GM18519 (cell line): Measurements from ENCODE around the gene TIGAR.

Source experiments
- ATAC-seq: cut with Tn5 transposase; IDR thresholded peaks from one replicate; pipeline ENCODE4 v1.9.1; 2021; ENCODE audit warnings: mild to moderate bottlenecking, moderate library complexity; ENCODE audit not compliant: unreplicated experiment, low FRiP score

The TIGAR gene

DNA sequence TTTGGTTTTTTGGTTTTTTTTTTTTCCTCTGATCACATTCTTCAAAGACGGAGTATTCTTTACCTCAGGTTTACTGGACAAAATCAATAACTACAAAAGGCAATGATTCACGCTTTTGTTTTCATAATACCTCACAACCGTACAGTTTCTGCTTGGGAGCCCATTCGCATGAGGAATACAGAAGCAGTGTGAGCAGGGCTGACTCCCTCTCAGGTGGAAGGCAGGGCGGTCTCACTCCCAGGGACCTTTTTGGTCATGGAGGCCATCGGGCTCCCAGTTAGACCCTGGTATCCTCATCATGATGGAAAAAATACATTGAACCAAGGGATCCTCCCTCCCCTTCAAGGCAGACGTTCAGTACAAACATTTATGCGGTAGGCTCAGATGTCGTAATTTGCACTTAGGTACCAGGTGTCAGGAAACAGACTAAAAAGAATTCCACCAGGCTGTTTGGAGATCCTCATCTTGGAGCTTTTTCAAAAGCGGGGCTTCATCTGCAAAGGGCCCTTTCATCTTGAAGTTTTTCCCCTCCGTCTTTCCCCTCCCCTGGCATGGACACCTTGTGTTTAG, 19.0 kb upstream of the TIGAR start:
- ATAC-seq, result no peak

DNA sequence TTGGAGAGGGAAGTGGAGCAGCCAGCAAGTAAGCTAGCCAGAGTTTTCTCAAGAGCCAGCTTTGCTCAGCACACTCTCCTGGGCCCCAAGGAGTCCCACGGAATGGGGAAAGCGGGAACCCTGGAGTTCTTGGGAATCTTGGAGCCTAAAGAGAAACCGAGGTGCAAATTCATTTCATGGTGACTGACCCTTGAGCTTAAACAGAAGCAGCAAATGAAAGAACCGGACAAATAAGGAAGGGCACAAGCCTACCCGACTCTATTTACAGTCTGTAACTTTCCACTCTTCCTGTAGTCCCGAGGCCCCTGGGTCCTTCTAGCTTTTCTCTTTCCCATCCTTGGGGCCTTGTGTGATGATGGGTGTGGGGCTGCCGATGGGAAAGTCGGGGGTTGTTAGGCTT, 18.1 kb upstream of the TIGAR start:
- ATAC-seq, result no peak

DNA sequence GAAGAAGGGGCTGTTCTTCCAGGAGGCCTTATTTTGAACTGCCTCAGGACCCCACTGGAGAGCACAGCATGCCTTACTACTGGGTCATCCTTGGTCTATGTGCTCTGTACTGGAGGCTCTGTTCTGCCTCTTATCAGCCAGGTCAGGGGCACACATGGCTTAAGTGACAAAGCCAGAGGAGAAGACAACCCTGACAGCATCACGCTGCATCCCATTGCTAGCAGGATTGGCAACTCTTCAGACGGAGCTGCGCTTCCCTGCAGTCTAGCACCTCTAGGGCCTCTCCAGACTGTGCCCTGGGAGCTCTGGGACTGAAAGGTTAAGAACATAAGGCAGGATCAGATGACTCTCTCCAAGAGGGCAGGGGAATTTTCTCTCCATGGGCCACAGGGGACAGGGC, 17.3 kb upstream of the TIGAR start:
- ATAC-seq, result no peak

DNA sequence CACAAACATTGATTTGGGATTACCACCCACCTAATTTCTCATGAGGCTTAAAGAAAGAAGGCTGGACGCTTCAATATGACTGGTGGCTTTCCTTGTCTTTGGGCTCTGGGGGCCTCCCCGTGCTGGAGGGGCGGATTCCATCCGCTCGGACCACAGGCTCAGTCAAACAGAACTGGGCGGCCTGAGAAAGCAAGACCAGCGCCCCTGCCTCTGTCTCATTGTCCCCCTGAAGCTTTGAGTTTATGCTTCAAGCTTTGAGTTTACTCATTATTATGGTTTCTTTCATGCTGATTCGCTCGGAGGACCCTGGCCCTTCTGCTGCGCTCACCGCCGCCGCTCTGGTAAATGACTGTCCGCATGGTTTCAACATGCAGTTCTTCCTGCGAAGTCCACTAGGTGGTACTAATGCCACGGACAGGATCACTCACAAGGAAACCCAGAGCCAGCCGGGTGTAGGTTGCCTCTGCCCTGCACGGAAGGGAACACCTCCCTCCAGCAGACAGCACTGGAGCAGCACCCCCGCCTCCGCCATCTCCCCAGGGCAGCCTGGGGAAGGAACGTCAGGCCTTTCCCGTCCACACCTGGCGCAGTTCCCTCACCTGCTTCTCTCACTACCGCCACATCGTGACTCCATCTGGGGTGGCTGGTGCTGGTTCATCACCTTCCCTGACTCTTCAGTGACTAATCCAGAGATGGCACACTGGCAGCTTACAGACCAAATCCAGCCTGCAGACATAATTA, 13.2 kb upstream of the TIGAR start:
- no peak for ATAC-seq

DNA sequence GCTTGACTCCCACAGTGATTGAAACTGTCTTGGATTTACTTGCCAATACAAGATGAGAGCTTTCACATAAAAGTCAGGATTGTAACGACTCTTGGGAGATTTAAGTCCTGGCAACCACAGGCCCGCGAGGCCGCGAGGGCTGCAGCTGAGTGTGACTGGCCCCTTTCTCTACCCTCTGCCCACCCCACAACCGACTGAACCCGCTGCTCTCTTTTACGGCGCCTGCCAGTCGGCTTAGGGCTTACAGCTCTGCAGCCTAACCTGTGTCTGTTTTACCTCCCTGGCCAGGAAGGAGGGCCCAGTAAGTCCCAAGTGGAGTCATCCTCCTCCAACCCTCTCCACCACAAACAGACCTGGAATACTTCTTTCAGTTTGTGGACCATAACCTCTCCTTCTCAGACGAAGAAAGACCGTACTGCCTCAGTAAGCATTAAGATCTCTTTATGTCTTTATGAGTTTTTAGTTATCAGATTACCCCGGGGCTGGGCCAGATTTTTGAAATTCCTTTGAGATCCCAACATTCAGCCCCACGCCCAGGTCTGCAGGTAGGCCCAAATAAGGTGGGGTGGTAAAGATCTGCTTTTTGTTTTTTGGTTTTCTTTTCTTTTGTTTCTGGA, 12.6 kb upstream of the TIGAR start:
- ATAC-seq, result no peak

DNA sequence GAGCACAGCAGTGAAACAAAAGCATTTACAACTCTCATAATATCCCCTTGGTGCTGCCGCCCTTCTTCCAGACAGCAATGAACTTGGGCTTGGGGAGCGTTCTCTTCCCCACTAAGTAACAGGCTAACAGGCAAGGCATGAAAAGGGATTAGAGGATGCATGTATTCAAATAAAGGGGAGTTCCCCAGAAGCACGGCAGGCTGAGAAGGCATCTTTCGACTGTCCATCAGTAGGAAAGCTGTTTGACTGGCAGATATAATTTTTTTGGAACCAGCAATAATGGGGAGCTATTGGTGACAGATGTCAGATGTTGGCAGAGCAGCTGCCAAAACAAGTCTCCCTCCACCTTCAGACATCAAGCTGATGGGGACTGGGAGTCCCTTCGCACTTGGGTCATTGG, 9.2 kb upstream of the TIGAR start:
- ATAC-seq, result no peak

DNA sequence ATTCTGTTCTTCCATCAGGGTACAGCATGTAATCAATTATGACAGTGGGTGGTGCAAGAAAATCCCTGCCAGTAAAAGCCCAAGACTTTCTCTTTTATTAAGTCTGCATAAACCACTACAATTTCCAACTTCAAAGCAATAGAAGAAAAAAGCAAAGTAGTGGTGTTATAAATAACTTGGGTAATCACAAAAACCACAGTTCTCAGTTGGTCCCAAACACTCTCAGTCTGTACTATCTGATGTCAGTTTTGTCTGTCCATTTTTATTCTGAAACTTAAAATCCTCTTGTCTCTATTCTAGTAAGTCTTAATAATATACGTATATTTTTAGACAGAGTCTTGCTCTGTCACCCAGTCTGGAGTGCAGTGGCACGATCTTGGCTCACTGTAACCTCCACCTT, 8.8 kb upstream of the TIGAR start:
- no peak for ATAC-seq

DNA sequence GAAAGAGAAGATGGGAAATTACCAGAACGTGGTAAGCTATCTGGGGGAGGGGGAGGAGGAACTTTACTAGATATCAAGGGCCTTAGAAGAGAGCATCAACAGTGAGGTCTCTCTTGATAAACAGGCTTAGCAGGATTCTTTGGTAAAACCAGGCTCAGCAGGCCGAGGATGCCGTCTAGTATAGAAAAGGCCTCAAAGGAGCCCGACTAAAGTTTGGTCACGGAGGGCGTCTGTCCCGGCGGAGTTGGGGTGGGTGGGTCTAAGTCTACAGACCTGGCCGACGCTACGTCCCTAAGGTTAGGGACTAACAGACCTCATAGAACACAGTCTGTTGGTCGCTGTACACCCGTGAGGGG, 538 bp upstream of the TIGAR start:
- ATAC-seq, result peak; percentile 14

DNA sequence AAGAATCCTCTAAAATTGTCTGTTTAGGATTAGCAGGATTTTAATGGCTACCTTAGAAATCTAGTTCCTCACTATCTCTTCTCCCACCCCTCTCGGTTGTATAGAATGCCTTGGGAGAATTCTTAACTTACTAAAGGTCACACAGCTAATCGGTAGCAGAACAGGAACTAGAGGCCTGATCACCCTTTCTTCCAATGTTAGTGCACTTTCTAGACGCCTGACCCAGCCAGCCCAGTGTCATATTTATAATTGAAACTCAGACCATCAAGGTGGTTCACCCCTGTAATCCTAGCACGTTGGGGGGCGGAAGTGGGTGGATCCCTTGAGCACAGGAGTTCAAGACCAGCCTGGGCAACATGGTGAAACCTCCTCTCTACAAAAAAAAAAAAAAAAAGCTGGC, 1.7 kb downstream of the TIGAR start:
- no peak for ATAC-seq

DNA sequence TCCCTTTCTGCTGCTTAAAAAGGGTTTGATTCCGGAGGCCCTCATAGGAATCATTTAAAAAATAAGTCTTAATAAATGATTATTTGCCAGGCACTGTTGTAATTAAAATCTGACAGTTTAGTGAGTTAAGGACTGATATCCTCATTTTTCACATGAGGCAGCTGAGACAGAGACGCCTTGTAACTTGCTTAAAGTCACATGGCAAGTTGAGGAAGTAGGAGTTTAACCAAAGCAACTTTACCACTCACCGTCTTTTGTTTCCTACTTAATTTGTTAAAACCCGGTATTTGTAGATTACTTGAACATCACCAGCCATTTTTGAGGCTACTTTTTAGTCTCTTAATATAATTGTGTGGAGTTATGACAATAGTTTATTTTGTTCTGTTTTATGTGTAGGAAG, 2.4 kb downstream of the TIGAR start:
- no peak for ATAC-seq

DNA sequence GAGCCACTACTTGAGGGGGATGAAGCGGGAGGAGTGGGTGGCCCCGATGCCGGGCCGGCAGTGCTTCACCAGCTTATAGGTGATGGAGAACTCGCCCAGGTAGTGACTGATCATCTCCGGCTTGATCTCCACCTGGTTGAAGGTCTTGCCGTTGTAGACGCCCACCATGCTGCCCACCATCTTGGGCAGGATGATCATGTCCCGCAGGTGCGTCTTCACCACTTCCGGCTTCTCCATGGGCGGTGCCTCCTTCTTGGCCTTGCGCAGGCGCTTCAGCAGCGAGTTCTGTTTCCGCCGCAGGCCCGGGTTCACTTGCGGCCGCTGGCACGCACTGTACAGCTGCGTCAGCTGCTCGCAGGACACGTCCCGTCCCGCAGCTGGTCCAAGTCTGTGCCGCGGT, 3.4 kb downstream of the TIGAR start:
- ATAC-seq, result no peak

DNA sequence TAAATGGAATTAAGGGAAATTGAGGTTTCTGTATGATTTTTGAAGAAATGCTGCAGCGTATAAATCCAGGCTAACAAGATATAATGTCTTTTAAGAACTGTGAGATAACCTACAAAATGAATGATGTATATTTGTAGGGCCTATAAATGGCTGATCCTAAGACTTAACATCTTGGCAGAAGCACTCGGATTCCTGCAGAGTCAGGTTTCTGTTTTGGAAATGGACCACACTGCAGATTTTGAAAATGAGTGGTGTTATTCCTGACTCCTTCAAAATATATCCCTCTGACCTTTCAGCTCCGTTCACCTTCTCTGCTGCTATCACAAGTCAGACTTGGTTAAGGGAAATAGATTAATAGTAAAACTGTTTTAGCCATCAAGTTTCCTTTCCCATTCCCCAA, 5.0 kb downstream of the TIGAR start:
- no peak for ATAC-seq

DNA sequence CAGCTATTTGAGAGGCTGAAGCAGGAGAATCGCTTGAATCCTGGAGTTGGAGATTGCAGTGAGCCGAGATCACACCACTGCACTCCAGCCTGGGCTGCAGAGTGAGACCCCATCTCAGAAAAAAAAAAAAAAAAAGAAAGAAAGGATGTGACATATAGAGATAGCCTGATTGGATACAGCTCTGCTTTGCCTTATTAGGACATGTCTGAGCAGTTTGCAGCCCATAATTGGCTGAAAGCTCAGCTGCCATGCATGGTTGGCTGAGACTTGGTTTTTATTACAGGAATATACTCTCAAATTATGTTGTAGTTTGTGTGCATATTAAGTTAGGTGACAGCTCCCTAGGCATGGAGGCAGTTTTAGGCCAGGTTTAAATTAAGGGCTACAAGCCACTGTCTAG, 6.3 kb downstream of the TIGAR start:
- no peak for ATAC-seq

DNA sequence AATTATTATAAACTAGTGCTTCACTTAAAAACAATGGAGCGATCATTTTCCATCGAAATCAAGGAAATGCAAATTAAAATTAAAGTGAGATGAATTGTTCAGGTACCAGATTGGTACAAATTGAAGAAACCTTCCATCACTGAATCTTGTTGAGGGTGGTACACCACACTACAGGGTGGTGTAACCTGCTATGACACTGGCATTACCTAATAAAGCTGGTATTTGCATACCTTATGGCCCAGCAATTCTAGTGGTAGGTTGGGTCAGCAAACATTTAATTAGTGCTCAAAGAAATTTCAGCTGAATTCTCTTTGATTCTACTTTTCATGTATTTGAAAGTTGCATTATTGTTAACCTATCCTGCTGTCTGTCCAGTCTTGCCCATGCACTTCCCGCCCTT, 9.2 kb downstream of the TIGAR start:
- ATAC-seq, result no peak

DNA sequence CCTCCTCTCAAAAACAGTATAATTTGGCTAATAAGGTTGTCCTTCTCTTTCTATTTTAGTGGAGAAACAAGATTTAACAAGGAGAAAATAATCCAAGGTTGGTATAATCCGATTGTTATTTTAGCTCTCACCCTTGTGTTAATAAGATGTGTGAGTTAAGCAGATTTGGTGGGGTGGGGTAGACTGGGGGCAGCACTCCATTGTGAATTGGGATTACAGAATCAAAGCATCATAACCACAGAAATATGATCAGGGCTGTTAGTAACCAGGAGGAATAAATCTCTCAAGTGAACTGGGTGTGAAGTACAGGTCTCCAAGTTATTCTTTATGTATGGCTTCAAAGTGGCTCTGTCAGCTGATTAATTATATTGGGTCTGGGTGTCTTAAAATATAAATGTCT, 10.2 kb downstream of the TIGAR start:
- no peak for ATAC-seq

DNA sequence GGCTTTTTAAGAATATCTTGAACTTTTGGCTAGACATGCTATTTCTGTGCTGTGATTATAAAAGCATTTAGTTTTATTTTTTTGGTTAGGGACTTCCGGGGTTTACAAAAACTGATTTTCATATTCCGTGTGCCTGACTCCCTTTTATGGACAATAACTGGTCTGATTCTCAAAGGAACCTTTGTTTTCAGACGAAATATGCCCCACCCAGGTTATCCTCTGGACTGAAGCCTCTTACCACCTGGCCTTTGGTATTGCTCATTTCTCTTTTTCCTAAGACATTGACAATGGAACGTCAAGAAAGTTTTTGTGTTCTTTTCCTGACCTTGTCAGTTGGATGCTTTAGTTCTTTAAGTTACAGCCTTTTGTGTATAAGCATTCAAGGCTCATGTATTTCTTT, 10.8 kb downstream of the TIGAR start:
- no peak for ATAC-seq

DNA sequence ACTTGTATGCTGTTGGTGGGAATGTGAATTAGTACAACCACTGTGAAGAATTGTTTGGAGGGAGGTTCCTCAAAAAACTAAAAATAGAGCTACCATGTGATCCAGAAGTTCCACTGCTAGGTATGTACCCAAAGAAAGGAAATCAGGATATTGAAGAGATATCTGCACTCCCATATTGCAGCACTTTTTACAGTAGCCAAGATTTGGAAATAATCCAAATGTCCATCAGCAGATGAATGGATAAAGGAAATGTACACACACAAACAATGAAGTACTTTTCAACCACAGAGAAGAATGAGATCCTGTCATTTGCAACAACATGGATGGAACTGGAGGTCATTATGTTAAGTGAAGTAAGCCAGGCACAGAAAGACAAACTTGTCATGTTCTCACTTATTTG, 25.9 kb downstream of the TIGAR start:
- no peak for ATAC-seq

DNA sequence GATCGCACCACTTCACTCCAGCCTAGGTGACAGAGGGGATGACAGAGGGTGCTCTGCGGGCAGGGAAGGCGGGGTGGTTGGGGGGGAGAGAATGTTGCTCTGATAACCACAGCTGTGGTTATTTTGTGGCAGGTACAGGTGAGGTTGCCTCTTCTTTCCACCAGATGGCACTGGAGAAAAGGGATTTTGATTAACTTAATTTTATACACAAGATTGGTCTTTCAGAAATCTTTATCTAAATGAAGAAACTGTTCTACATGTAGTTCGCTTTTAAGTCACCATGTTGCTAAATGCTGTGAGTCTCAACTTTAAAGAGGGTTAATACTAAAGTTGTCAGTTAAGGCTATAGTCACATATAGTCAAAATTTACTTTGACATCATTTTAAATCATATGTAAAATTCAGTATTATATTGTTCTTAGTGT, 32.8 kb downstream of the TIGAR start:
- no peak for ATAC-seq

DNA sequence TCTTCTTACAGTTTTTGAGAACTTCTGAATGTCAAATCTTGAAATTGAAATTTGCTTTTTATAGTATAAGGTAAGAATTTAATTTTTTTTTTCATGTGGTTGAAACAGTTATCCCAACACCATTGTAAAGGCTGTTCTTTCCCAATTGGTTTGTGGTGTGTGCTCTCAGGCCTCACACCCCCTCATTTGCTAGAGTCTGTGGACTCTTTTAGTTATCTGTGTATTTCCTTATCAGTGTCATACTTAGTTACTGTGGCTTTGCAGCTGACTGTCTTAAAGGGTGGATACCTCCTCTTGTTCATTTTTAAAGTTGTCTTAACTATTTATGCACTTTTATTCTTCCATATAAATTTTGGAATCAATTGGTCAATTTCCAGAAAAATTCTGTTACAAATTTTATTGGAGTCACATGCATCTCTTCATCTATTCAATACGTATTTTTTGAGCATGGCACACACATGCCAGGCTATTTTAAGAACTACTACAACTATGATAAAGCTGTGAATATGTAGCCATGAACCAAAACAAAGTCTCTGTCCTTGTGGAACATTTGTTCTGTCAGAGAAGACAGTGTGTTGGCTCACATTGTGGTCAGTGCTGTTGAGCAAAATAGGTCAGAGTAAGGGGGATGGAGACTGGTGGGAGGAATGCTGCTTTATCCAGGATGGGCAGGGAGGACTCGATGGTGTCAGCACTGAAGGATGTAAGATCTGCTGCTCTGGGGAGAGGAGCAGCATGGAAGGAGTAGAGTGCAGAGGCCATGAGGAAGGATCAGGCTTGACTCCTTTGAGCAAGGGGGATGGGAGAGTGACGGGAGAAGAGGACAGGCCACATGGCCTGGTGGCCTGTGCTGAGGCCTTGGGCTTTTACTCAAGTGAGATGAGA, 34.4 kb downstream of the TIGAR start:
- no peak for ATAC-seq

DNA sequence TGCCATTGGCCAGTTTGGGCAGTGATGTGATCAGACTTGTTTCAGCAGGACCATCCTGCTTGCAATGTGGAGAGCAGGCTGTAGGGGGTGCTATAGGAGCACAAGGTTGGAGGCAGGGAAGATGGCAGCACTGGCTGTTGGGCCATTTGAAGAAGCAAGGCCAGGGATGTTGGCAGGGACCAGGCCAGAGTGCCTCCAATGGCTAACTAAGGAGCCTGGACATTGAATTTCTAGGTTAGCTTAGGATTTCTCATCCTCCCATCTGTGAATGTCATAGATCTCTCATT, 35.0 kb downstream of the TIGAR start:
- ATAC-seq, result no peak

DNA sequence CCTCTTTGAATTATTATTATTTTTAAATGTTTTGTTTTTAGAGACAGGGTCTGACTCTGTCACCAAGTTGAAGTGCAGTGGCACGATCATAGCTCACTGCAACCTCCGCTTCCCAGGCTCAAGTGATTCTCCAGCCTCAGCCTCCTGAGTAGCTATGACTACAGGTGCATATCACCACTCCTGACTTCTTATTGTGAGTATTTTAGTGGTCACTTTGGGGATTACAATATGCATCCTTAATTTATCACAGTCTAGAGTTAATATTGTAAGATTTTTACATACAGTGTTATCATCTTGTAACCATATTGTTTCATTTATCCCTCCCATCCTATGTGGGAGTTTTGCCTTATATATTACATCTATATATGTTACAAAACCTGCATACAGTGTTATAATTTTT, 45.1 kb downstream of the TIGAR start:
- no peak for ATAC-seq

DNA sequence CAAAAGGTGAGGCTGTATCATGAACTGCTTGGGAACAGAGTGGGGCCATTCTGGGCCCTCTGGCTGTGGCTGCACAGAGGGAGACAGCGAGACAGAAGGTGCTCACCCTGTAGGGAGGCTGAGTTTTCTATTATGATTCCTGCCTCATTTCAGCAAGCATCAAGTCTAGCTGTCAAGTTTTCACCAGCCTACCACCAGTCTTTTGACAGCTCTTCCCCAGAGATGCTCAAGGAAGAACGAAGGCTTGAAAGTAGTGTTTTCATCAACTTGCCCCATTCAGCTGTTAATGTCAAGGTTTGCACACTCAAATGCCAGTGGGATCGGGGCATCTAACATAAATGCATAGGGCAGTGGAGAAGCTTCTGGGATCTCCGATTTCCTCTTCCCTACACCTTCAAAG, 48.5 kb downstream of the TIGAR start:
- ATAC-seq, result no peak
